Glutamatergic neuron (in vitro differentiated cells): ENCODE data around the gene DARS2. TPM values are rescaled to one million over a fixed set of nuclear protein-coding genes. Genes with fewer than 3 reads are reported as not detected.
"Not testable (repeated sequence)": the region's sequence is repeated elsewhere in the genome, so short reads cannot be mapped to it uniquely, and the experiment has no call there.

Source experiments
- DNase-seq: peaks from one replicate; pipeline ENCODE4 v3.0.0; 2022
- H3K27ac Mint-ChIP-seq: one replicate; pipeline ENCODE4 v1.8.0; 2020; ENCODE audit warnings: mild to moderate bottlenecking, mixed read lengths, inconsistent platforms; ENCODE audit not compliant: unreplicated experiment
- H3K27me3 Mint-ChIP-seq: one replicate; pipeline ENCODE4 v1.8.0; 2020; ENCODE audit warnings: mild to moderate bottlenecking, moderate library complexity, mixed read lengths, inconsistent platforms; ENCODE audit not compliant: unreplicated experiment
- H3K36me3 Mint-ChIP-seq: one replicate; pipeline ENCODE4 v1.8.0; 2020; ENCODE audit warnings: mild to moderate bottlenecking, mixed read lengths, inconsistent platforms; ENCODE audit not compliant: unreplicated experiment
- H3K4me1 Mint-ChIP-seq: one replicate; pipeline ENCODE4 v1.8.0; 2020; ENCODE audit warnings: mild to moderate bottlenecking, low read depth, mixed read lengths, inconsistent platforms; ENCODE audit not compliant: unreplicated experiment
- H3K4me3 Mint-ChIP-seq: one replicate; pipeline ENCODE4 v1.8.0; 2020; ENCODE audit warnings: mild to moderate bottlenecking, mixed read lengths, inconsistent platforms; ENCODE audit not compliant: unreplicated experiment
- H3K9me3 Mint-ChIP-seq: one replicate; pipeline ENCODE4 v1.8.0; 2020; ENCODE audit warnings: mild to moderate bottlenecking, moderate library complexity, mixed read lengths, inconsistent platforms; ENCODE audit not compliant: unreplicated experiment
- total RNA-seq: library from RNA; stranded (reverse); fragmentation: NEBNext Ultra II Directional; extraction: Animal tissue kit (Norgen Biotek cat#: 25700); gene quantifications from one replicate; pipeline ENCODE4 v1.2.1, GENCODE V29; 2021; ENCODE audit not compliant: unreplicated experiment
- TF ChIP-seq, protein P1 (sequence below): fragments of 200-600 bp; sonication (generic); IDR thresholded peaks from one replicate; pipeline ENCODE4 v1.5.0; 2021; ENCODE audit not compliant: partially characterized antibody, unreplicated experiment

Gene DARS2
- total RNA-seq, 1 donor from 2014 or later: 17.0 TPM

DNA sequence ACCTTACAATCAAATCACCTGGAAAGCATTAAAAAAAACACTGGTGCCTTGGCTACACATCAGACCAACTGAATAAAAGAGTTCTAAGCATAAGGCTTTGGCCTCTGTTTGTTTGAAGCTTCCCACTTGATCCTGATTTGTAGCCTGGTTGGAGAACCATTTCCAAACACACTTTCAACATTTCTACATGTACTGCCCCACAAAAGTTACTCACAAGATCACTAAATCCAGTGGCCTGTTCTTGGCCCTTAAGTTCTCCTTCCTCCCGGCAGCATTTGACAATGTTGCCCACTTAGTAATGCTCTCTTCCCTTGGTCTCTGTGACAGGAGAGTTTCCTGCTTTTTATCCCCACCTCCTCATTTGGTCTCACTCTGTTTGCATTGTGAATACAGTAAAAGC, 31.5 kb downstream of the DARS2 start:
- TF ChIP-seq, protein P1, sequence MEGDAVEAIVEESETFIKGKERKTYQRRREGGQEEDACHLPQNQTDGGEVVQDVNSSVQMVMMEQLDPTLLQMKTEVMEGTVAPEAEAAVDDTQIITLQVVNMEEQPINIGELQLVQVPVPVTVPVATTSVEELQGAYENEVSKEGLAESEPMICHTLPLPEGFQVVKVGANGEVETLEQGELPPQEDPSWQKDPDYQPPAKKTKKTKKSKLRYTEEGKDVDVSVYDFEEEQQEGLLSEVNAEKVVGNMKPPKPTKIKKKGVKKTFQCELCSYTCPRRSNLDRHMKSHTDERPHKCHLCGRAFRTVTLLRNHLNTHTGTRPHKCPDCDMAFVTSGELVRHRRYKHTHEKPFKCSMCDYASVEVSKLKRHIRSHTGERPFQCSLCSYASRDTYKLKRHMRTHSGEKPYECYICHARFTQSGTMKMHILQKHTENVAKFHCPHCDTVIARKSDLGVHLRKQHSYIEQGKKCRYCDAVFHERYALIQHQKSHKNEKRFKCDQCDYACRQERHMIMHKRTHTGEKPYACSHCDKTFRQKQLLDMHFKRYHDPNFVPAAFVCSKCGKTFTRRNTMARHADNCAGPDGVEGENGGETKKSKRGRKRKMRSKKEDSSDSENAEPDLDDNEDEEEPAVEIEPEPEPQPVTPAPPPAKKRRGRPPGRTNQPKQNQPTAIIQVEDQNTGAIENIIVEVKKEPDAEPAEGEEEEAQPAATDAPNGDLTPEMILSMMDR: no peak
- Mint-ChIP-seq H3K27me3 (no peaks in the 10 kb centered on the region), H3K36me3 (no peaks in the 10 kb centered on the region), H3K4me3 (no peak overlapping the region), H3K4me1 (peaks cover 3% of the 10 kb centered on the region), H3K27ac (no peak overlapping the region), H3K9me3 (no peaks in the 10 kb centered on the region)
- DNase-seq: no peak

DNA sequence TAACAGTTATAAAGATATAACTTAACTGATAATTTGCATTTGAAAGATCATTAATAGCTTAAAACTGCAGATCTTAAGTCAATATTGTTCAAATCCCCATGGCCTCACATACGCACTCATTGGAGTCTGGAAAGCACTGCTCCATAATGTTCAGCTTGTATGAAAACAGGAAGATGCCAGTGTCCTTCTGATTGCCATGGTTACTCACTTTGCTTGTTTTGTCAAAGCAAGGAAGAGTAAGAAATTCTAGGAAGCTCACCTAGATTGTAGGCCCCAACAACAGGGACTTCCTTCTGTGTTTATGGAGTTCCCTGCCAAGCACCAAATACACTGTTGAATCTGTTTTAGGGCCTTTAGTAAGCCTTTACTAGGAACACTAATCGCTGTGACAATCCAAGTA, 32.4 kb downstream of the DARS2 start:
- Mint-ChIP-seq H3K27ac (no peak overlapping the region), H3K4me3 (no peak overlapping the region), H3K9me3 (peaks cover under 1% of the 10 kb centered on the region), H3K27me3 (no peaks in the 10 kb centered on the region), H3K36me3 (no peaks in the 10 kb centered on the region), H3K4me1 (peaks cover 3% of the 10 kb centered on the region)
- TF ChIP-seq, protein P1: no peak
- no peak for DNase-seq

DNA sequence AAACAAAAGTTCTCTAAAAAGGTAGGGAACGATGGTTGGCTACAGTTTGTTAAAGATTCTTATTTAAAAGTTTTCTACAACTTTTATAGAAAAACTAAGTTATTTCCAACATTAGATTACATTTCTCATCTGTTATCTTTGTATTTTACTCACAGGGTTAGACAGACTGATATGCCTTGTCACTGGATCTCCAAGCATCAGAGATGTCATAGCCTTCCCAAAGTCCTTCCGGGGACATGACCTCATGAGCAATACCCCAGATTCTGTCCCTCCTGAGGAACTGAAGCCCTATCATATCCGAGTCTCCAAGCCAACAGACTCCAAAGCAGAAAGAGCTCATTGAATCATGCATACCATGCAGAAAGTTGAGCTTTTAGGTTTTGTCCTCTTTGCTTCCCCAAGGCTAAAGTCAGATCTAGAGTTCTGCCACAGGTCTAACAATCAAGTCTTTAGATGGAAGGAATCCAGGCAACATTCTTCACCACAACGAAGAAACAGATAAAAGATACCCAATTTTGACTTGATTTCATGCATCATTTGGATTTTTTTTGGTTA, 33.0 kb downstream of the DARS2 start:
- H3K4me1 Mint-ChIP-seq: no peaks in the 10 kb centered on the region
- no peak for DNase-seq
- no peaks in the 10 kb centered on the region for H3K36me3 Mint-ChIP-seq
- no peak overlapping the region for H3K27ac Mint-ChIP-seq
- H3K9me3 Mint-ChIP-seq: peaks cover 2% of the 10 kb centered on the region
- no peaks in the 10 kb centered on the region for H3K27me3 Mint-ChIP-seq
- TF ChIP-seq, protein P1: no peak
- no peak overlapping the region for H3K4me3 Mint-ChIP-seq

DNA sequence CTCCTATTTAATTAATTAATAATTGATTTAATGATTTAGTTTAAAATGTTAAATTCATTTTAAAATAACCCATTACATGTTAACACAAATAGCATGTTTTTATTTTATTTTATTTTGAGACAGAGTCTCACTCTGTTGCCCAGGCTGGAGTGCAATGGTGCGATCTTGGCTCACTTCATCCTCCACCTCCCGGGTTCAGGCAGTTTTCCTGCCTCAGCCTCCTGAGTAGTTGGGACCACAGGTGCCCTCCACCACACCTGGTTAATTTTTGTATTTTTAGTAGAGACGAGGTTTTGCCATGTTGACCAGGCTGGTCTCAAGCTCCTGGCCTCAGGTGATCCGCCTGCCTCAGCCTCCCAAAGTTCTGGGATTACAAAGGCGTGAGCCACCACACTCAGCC, 35.1 kb downstream of the DARS2 start:
- H3K27ac Mint-ChIP-seq, DNase-seq, H3K27me3 Mint-ChIP-seq, H3K4me3 Mint-ChIP-seq, H3K36me3 Mint-ChIP-seq, H3K4me1 Mint-ChIP-seq, H3K9me3 Mint-ChIP-seq: not testable (repeated sequence)

DNA sequence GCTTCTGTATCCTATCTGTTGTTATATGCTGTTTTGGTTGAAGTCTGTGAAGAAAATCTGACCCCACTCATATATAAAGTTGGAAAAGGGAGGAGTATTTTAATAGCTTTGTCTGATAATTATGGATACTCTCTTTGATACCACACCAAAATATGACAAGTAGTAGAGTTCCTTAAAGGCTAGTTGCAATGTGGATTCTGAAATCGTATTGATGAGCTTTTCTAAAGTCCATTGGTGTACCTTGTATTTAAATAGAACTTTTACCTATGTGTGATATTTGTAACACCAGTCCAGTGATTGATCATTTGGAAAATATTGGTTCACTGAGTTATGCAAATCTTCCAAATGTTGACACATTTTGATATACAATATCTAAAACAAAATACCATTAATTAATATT, 35.6 kb downstream of the DARS2 start:
- H3K9me3 Mint-ChIP-seq: peaks cover 2% of the 10 kb centered on the region
- no peaks in the 10 kb centered on the region for H3K27me3 Mint-ChIP-seq
- TF ChIP-seq, protein P1: no peak
- DNase-seq: no peak
- no peak overlapping the region for H3K4me3 Mint-ChIP-seq
- H3K27ac Mint-ChIP-seq: no peak overlapping the region
- H3K36me3 Mint-ChIP-seq: no peaks in the 10 kb centered on the region
- peaks cover under 1% of the 10 kb centered on the region for H3K4me1 Mint-ChIP-seq

DNA sequence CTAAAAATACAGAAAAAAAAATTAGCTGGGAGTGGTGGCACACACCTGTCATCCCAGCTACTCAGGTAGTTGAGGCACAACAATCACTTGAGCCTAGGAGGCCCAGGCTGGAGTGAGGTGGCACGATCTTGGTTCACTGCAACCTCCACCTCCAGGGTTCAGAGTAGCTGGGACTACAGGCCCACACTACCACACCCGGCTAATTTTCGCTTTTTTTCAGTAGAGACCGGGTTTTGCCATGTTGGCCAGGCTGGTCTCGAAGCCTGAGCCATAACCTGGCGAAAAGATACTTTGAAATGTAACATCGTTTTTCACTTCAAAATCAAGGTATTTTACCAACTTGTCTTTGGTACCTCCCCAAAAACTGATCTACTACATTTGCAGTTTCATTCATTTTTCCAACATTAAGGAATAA, 37.3 kb downstream of the DARS2 start:
- H3K27me3 Mint-ChIP-seq: no peaks in the 10 kb centered on the region
- no peak overlapping the region for H3K27ac Mint-ChIP-seq
- peaks cover 17% of the 10 kb centered on the region for H3K4me1 Mint-ChIP-seq
- DNase-seq: no peak
- H3K9me3 Mint-ChIP-seq: peaks cover 2% of the 10 kb centered on the region
- TF ChIP-seq, protein P1: no peak
- H3K4me3 Mint-ChIP-seq: no peak overlapping the region
- peaks cover 4% of the 10 kb centered on the region for H3K36me3 Mint-ChIP-seq

DNA sequence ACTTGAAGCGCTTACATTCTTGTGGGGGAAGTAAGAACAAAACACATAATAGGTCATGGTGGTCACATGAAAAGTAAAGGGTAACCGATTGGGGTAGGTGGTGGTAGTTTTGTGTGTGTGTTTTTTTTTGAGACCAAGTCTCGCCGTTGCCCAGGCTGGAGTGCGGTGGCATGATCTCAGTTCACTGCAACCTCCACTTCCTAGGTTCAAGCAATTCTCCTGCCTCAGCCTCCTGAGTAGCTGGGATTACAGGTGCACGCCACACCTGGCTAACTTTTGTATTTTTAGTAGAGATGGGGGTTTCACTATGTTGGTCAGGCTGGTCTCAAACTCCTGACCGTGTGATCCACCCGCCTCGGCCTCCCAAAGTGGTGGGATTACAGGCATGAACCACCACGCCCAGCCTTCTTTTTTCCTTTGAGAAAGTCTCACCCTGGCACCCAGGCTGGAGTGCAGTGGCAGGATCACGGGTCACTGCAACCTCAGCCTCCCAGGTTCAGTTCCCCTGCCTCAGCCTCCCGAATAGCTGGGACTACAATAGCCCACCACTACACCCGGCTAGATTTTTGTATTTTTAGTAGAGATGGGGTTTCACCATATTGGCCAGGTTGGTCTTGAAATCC, 37.8 kb downstream of the DARS2 start:
- H3K27ac Mint-ChIP-seq, H3K4me3 Mint-ChIP-seq, H3K27me3 Mint-ChIP-seq, DNase-seq, H3K36me3 Mint-ChIP-seq, H3K9me3 Mint-ChIP-seq: not testable (repeated sequence)
- peaks cover 17% of the 10 kb centered on the region for H3K4me1 Mint-ChIP-seq
